Measurements from ENCODE around the gene CPT1A. TPM values are rescaled to one million over a fixed set of nuclear protein-coding genes. Genes with fewer than 3 reads are reported as not detected.

The CPT1A gene
- total RNA-seq, 1 donor from 2014 or later, result 36.1 TPM

DNA sequence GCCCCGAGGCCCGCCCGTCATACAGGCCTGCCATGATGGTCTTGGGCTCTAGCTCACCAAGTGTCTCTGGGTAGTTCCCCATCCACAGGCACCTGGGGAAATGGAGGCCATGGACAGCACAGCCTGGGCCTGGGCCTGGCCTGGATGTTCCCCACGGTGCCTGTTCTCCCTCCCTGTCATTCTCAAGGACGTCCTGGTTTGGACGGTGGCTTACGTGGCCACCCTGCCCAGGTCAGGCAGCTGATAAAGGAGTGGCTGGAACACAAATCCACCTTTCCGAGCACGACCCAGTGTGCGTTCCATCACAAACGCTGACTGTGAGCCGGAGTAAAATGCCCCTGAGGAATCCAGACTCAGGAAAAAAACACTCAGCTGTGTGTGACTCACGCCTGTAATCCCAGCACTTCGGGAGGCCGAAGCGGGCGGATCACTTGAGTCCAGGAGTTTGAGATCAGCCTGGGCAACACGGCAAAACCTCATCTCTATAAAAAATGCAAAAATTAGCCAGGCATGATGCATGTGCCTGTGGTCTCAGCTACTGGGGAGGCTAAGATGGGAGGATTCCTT lies 49.2 kb downstream of the CPT1A start:
- no peak for DNase-seq (ENCODE audit: extremely low spot score, unreplicated experiment)
- no peak overlapping the region for H3K27ac Mint-ChIP-seq
- peaks cover 4% of the 10 kb centered on the region for H3K36me3 Mint-ChIP-seq
- no peaks in the 10 kb centered on the region for H3K4me1 Mint-ChIP-seq (ENCODE audit: unreplicated experiment)
- H3K9me3 Mint-ChIP-seq, result no peaks in the 10 kb centered on the region
- no peak overlapping the region for H3K4me3 Mint-ChIP-seq
- no peaks in the 10 kb centered on the region for H3K27me3 Mint-ChIP-seq
- TF ChIP-seq, protein P1, sequence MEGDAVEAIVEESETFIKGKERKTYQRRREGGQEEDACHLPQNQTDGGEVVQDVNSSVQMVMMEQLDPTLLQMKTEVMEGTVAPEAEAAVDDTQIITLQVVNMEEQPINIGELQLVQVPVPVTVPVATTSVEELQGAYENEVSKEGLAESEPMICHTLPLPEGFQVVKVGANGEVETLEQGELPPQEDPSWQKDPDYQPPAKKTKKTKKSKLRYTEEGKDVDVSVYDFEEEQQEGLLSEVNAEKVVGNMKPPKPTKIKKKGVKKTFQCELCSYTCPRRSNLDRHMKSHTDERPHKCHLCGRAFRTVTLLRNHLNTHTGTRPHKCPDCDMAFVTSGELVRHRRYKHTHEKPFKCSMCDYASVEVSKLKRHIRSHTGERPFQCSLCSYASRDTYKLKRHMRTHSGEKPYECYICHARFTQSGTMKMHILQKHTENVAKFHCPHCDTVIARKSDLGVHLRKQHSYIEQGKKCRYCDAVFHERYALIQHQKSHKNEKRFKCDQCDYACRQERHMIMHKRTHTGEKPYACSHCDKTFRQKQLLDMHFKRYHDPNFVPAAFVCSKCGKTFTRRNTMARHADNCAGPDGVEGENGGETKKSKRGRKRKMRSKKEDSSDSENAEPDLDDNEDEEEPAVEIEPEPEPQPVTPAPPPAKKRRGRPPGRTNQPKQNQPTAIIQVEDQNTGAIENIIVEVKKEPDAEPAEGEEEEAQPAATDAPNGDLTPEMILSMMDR (conservative IDR thresholded peaks at IDR 0.05), result no peak

DNA sequence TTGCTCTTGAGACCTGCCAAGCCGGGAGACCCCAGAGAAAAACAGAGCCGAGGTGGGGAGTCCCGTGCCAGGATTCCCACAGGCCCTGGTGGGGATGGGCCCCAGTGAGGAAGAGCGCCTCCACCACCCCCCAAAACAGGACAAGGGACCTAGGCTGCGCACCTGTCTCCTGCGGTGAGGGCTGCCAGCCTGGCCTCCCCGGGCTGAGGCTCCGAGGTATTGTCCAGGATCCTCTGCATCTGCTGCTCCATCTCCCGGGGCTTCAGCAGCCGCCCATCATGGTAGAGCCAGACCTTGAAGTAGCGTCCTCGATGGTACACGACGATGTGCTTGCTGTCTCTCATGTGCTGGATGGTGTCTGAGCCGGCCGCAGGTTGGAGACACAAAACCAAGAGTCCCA lies 57.1 kb downstream of the CPT1A start:
- Mint-ChIP-seq H3K4me3 (no peak overlapping the region), H3K27me3 (no peaks in the 10 kb centered on the region), H3K4me1 (ENCODE audit: unreplicated experiment) (no peaks in the 10 kb centered on the region), H3K9me3 (no peaks in the 10 kb centered on the region), H3K36me3 (peaks cover 10% of the 10 kb centered on the region), H3K27ac (no peak overlapping the region)
- DNase-seq (ENCODE audit: extremely low spot score, unreplicated experiment), result no peak
- TF ChIP-seq, protein P1 (conservative IDR thresholded peaks at IDR 0.05), result no peak

DNA sequence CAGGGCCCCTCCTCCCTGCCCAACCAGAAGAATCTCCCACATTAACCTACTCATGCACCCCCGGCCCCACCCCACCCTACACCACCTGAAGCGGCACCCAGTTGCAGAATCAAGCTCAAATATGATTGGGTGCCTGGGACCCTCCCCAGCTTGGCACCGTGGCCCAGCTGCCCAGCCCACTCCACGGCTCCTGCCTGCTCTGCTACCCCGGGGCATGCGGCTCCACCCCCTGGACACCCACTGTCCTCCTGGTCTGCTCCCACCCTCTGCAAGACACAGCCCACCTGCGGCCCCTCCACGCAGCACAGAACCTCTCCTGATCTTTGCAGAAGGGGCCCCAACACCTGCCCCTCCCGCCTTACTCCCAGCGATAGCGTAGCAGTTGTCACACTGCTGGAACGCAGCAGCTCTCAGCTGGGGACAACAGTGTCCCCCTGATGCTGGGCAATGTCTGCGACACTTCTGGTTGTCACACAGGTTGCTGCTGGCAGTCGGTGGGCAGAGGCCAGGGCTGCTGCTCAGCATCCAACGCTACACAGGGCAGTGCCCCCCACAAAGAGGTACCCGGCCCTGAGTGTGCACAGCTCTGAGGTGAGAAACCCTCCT lies 58.4 kb downstream of the CPT1A start:
- Mint-ChIP-seq H3K9me3 (no peaks in the 10 kb centered on the region), H3K4me3 (no peak overlapping the region), H3K4me1 (ENCODE audit: unreplicated experiment) (no peaks in the 10 kb centered on the region), H3K27me3 (no peaks in the 10 kb centered on the region), H3K36me3 (peaks cover 10% of the 10 kb centered on the region), H3K27ac (no peak overlapping the region)
- no peak for DNase-seq (ENCODE audit: extremely low spot score, unreplicated experiment)
- TF ChIP-seq, protein P1 (conservative IDR thresholded peaks at IDR 0.05), result no peak

DNA sequence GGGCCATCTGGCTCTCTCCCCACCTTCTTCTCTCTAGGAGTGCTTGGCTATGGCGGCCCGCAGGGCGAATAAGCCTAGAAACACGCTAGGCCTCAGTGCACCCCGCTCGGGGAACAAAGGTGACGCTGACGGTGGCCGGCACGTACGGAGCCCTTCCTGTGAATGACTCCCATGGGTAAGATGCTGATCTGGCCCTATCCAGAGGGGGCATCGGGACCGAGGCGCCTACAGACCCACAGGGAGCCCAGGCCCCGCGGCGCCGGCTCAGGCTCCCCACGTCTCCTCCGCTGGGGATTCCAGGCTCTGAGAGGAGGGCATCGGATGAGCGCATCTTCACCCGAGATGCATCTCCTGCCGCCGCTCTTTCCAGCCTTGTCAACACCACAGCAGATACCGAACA lies 59.0 kb downstream of the CPT1A start:
- no peaks in the 10 kb centered on the region for H3K9me3 Mint-ChIP-seq
- TF ChIP-seq, protein P1 (conservative IDR thresholded peaks at IDR 0.05), result no peak
- no peak overlapping the region for H3K27ac Mint-ChIP-seq
- no peak for DNase-seq (ENCODE audit: extremely low spot score, unreplicated experiment)
- peaks cover 15% of the 10 kb centered on the region for H3K36me3 Mint-ChIP-seq
- no peaks in the 10 kb centered on the region for H3K27me3 Mint-ChIP-seq
- H3K4me3 Mint-ChIP-seq, result no peak overlapping the region
- H3K4me1 Mint-ChIP-seq (ENCODE audit: unreplicated experiment), result peaks cover 3% of the 10 kb centered on the region

DNA sequence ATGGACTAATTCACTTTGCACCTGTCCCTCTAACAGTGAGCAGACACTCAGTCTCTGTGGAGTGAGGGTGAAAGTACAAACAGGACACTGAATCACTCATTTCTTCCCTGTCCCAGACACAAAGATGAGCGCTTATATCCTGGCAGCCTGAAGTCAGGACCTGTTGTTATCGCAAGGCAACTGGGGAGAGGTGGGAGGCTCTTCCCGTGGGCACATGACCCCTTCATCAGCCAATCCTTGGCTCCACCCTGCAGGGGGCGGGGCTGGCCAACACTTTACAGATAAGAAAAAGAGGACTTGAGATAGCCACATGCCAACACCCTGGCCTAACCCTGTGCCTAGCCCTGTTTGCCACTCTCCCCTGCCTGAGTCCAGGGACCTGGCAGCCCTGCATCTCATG lies 60.9 kb downstream of the CPT1A start:
- H3K4me3 Mint-ChIP-seq, result no peak overlapping the region
- TF ChIP-seq, protein P1 (conservative IDR thresholded peaks at IDR 0.05), result no peak
- no peak for DNase-seq (ENCODE audit: extremely low spot score, unreplicated experiment)
- H3K27me3 Mint-ChIP-seq, result no peaks in the 10 kb centered on the region
- peaks cover 20% of the 10 kb centered on the region for H3K36me3 Mint-ChIP-seq
- H3K9me3 Mint-ChIP-seq, result no peaks in the 10 kb centered on the region
- H3K4me1 Mint-ChIP-seq (ENCODE audit: unreplicated experiment), result peaks cover 6% of the 10 kb centered on the region
- H3K27ac Mint-ChIP-seq, result no peak overlapping the region
